SKM-1 treated with dmso at 0.1 percent for 144 hours (cell line): ENCODE measurements around the gene KCNK1.
"Not testable (repeated sequence)": the region's sequence is repeated elsewhere in the genome, so short reads cannot be mapped to it uniquely, and the experiment has no call there.

Source experiments
- DNase-seq: peaks from one replicate; lab custom pipeline; 2025; ENCODE audit not compliant: unreplicated experiment; lab: John Stamatoyannopoulos, UW

Gene KCNK1

DNA sequence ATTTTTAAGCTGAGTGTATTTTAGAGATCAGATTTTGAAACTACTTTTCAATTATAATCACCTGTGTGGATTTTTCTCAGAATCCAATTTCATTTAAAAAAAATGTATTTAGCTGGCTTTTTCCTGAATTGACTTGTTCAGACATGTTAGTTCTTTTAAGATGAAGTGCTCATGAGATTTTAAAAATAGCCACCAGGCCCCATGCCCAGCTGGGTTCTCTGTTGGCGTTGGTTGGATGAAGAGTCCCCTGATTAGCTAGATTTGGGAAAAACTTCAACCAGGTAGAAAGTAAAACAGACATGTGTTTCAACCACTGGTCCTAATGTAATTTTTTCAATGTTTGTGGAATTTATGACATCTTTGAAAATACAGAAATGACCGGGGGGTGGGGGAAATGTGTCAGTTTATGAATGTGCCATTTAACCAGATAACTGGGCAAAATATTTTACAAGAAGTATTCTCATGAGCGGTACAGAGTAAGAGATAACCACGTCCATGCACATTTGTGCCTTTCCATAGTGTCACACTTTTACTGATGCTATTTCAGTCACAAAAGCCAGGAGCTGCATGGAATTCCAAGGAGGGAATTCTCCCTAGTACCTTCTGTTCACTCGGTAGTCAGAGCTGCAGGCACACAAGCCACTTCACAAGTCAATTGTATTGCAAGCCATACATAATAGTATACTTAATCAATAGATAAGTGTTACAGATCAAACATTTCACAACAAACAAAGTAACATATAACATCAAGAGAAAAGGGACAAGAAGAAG is 51.1 kb downstream of the KCNK1 start:
- no peak for DNase-seq

DNA sequence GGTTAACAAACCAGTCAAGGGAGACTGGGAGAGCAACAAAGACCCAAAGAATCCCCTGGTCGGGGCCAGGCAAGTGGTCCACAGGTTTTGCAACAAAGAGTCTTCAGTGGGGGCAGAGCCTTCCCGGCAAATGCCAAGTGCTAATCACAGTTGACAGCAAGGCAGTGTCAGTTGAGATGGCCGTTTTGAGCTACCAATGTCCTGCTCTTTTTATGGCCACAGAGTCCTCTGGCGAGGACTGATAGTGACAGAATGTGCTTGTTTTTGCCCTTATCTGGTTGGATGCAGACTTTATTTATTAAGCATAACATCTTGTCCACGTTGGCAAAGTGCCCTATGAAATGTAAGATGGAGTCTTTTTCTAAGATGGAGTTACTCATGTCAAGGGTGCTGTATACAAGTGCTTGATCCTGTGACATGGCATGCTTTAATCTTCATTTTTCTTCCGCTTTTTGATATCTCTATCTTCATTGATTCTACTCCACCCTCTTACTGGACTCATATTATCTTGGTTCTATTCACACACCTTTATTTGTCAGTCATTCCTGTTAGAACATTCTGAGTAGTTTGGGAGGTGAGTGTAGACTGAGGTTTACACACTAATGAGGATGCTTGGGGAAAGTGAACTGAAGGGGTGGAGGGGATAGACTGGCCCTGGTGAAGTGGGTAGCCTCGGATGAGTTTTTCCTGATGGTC is 51.8 kb downstream of the KCNK1 start:
- DNase-seq, result no peak

DNA sequence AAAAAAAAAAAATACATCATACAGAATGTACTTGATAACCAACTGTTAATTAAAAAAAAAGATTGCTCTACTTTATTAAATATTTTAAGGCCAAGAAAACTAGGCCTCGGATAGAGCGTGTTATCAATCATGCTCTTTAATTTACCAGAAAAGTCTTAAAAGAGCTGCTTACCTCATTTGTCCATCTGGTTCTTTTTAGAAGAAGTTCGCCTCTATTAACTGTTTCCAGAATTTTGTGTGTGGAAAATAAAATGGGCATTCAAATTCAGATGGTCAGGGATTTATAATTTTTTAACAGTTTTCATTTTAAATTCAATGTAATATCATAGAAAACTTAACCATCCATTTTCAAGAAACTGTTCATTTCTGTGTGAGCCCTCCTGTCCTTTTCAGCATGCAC is 53.8 kb downstream of the KCNK1 start:
- no peak for DNase-seq

- DNase-seq, result no peak
Observed at GRCh38 chr1:233668146-233668724, 54.3 kb downstream of the KCNK1 start.

GRCh38 chr1:233668725-233669294 is 54.9 kb downstream of the KCNK1 start:
- DNase-seq, result no peak

DNA sequence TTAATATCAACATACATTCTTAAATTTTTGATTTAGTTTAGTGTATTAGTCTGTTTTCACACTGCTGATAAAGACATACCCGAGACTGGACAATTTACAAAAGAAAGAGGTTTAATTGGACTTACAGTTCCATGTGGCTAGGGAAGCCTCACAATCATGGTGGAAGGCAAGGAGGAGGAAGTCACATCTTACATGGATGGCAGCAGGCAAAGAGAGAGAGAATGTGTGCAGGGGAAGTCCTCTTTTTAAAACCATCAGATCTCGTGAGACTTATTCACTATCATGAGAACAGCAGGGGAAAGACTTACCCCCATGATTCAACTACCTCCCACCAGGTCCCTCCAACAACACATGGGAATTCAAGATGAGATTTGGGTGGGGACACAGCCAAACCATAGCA is 56.5 kb downstream of the KCNK1 start:
- DNase-seq, result not testable (repeated sequence)

GRCh38 chr1:233671286-233671685 is 57.4 kb downstream of the KCNK1 start:
- no peak for DNase-seq

DNA sequence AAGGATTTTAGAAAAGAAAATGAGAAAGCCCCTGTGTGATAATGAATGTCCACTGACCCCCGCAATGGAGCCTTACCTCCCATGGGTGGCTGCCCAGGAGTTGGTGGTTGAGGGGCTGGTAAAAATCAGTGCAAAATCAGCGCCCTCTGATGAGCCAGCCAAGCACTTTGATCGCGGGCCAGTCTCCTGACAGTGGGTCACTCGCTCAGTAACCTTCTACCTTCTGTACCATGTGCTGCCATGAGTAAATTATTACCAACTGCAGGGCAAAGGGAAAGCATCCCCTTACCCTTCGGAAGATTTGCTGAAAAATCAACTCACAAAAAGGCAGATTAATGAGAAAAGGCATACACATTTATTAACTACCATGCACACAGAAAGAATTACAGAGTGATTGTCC is 58.8 kb downstream of the KCNK1 start:
- no peak for DNase-seq

- DNase-seq, result peak; percentile 8
Observed at GRCh38 chr1:233673261-233673946, 59.5 kb downstream of the KCNK1 start.

- no peak for DNase-seq
Observed at GRCh38 chr1:233673947-233674431, 60.1 kb downstream of the KCNK1 start.

DNA sequence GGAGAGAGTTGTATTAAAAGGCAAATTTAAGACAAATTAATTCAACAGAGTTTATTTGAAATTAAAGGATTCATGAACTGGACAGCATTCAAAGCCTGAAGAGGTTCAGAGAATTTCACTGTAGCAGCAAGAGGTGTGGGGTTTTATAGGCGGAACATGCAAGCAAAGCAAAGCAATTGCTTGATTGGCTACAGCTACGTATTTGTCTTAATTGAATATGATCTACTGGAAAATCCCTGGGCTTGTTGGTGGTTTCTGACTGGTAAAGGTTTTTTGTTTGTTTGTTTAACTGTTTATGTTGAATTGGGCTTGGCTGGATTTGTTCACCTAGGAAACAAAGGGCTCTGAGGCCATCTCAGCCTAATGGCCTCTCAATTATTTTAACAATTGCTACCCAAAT is 61.5 kb downstream of the KCNK1 start:
- DNase-seq, result no peak

DNA sequence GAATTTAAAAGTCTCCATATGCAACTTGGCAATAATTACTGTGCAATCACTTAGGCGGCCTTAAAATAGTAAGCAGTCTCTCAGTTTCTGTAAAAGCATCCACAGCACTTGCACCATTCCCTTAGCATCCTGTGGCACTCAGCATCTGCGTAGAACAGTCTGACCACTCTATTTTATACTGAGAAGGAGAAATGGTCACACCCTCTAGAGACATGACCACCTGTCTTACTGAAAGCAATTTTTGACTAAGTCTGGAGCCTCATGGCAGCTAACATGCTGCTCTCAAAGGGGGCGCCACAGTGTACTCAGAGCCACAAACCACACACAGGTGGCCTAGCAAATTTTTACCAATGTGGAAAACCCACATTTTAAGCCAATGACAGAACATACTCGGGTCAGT is 62.0 kb downstream of the KCNK1 start:
- DNase-seq, result no peak

DNA sequence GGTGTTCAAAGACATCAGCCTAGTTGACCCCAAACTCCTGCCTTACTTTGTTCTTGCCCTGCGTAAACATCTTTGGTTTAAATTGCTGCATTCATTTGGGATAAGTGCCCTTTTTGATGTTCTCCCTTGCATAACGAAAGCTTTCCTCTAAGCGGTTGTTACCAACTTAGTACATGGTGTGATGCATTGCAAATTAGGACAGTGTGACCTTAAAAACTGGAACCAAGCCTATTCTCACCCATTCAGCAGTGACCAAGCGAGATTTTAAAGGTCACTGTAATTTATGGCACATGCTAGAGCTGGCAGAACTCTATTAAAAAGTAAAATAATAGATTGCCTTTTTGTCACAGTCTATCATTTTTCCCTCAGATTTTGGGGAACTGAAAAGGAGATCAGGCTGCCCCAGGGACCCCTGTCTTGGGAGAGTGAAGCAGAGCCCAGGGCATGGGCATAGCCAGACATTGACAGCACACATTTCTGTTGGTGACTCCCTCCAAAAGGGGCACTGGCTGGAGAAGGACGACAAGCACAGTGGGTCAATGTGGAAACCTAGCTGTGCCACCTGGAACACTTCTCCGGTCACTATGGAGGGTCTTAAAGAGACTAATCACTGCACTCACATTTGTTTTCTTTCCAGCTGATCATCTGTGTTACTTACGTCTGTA is 63.9 kb downstream of the KCNK1 start:
- DNase-seq, result no peak

DNA sequence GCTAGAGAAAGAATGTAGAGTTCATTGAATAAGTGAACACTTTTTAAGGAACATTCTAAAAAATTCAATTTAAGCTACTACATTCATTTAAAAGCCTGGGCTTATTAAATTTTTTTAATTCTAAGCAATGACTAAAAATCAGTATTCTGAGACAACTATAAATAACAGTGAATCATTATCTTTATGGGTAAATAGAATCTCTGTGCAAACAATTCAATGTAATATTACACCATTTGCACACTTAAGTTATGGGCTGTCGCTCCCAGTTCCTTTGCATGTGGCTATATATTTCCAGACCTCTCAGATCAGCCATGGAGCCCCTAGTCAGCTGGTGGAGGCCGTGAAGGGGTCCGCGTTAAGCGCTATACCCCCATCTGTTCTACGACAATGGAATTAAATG is 65.1 kb downstream of the KCNK1 start:
- DNase-seq, result no peak

- DNase-seq, result no peak
Observed at GRCh38 chr1:233679591-233680373, 65.9 kb downstream of the KCNK1 start.

DNA sequence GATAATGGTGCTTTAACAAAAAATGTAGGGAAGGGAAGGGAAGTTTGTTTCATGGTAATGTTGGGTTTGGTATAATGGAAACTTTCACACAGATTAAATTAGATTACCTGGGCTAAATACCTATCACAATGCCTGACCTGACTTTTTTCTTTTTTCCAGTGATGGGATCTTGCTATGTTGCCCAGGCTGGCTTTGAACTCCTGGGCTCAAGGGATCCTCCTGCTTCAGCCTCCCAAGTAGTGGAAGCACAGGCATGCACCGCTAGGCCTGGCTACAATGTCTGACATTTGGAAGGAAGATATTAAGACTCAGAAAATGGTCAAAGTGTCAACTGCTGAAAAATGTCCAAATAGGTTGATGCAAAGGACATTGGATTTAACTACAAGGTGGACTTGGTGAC is 67.4 kb downstream of the KCNK1 start:
- no peak for DNase-seq

GRCh38 chr1:233686653-233687052 is 72.7 kb downstream of the KCNK1 start:
- not testable (repeated sequence) for DNase-seq

GRCh38 chr1:233689017-233689747 is 75.3 kb downstream of the KCNK1 start:
- no peak for DNase-seq

GRCh38 chr1:233689748-233690254 is 75.9 kb downstream of the KCNK1 start:
- no peak for DNase-seq
